Endothelial cell (in vitro differentiated cells): Measurements from ENCODE around the gene CMTR1. TPM values are rescaled to one million over a fixed set of nuclear protein-coding genes. Genes with fewer than 3 reads are reported as not detected.

Source experiments
- DNase-seq: peaks from one replicate; pipeline ENCODE4 v3.0.0; 2021; ENCODE audit warnings: low spot score
- H3K27ac Mint-ChIP-seq: one replicate; pipeline ENCODE4 v1.8.0; 2021; ENCODE audit warnings: mixed read lengths, inconsistent platforms; ENCODE audit not compliant: unreplicated experiment
- H3K27me3 Mint-ChIP-seq: one replicate; pipeline ENCODE4 v1.8.0; 2021; ENCODE audit warnings: mild to moderate bottlenecking, moderate library complexity, mixed read lengths, inconsistent platforms; ENCODE audit not compliant: unreplicated experiment
- H3K36me3 Mint-ChIP-seq: one replicate; pipeline ENCODE4 v1.8.0; 2021; ENCODE audit warnings: mild to moderate bottlenecking, low read depth, mixed read lengths, inconsistent platforms; ENCODE audit not compliant: unreplicated experiment
- H3K4me1 Mint-ChIP-seq: one replicate; pipeline ENCODE4 v1.8.0; 2021; ENCODE audit warnings: mild to moderate bottlenecking, mixed read lengths, inconsistent platforms; ENCODE audit not compliant: unreplicated experiment
- H3K4me3 Mint-ChIP-seq: one replicate; pipeline ENCODE4 v1.8.0; 2021; ENCODE audit warnings: mild to moderate bottlenecking, mixed read lengths, inconsistent platforms; ENCODE audit not compliant: unreplicated experiment
- H3K9me3 Mint-ChIP-seq: one replicate; pipeline ENCODE4 v1.8.0; 2021; ENCODE audit warnings: mixed read lengths, inconsistent platforms; ENCODE audit not compliant: unreplicated experiment
- CTCF ChIP-seq: fragments of 200-600 bp; sonication (generic); IDR thresholded peaks from one replicate; pipeline ENCODE4 v1.5.0; 2021; ENCODE audit warnings: antibody characterized with exemption; ENCODE audit not compliant: unreplicated experiment
- total RNA-seq: library from RNA; stranded (reverse); fragmentation: NEBNext Ultra II Directional; extraction: Animal tissue kit (Norgen Biotek cat#: 25700); gene quantifications from one replicate; pipeline ENCODE4 v1.2.1, GENCODE V29; 2021; ENCODE audit not compliant: unreplicated experiment

CMTR1 gene
- total RNA-seq, 1 donor from 2014 or later = 50.0 TPM

- Mint-ChIP-seq H3K9me3 (no peaks in the 10 kb centered on the region), H3K4me1 (peaks cover 4% of the 10 kb centered on the region), H3K4me3 (no peak overlapping the region), H3K27me3 (peaks cover 5% of the 10 kb centered on the region), H3K36me3 (peaks cover 47% of the 10 kb centered on the region), H3K27ac (no peak overlapping the region)
- DNase-seq = no peak
- TF ChIP-seq CTCF = no peak
Measured at GRCh38 chr6:37456816-37457560, 24.0 kb downstream of the CMTR1 start.

GRCh38 chr6:37459981-37460800 is 27.2 kb downstream of the CMTR1 start:
- TF ChIP-seq CTCF = no peak
- H3K27me3 Mint-ChIP-seq = peaks cover 2% of the 10 kb centered on the region
- peaks cover 4% of the 10 kb centered on the region for H3K4me1 Mint-ChIP-seq
- H3K9me3 Mint-ChIP-seq = no peaks in the 10 kb centered on the region
- no peak for DNase-seq
- H3K4me3 Mint-ChIP-seq = no peak overlapping the region
- H3K27ac Mint-ChIP-seq = peak overlapping the region; percentile 57
- peaks cover 36% of the 10 kb centered on the region for H3K36me3 Mint-ChIP-seq

- Mint-ChIP-seq H3K4me1 (peaks cover 4% of the 10 kb centered on the region), H3K4me3 (no peak overlapping the region), H3K9me3 (no peaks in the 10 kb centered on the region), H3K36me3 (peaks cover 36% of the 10 kb centered on the region), H3K27me3 (no peaks in the 10 kb centered on the region), H3K27ac (peak overlapping the region; percentile 2)
- TF ChIP-seq CTCF = no peak
- DNase-seq = no peak
Measured at GRCh38 chr6:37460805-37461204, 27.8 kb downstream of the CMTR1 start.

GRCh38 chr6:37463110-37463509 is 30.1 kb downstream of the CMTR1 start:
- Mint-ChIP-seq H3K36me3 (peaks cover 37% of the 10 kb centered on the region), H3K27me3 (no peaks in the 10 kb centered on the region), H3K4me3 (no peak overlapping the region), H3K27ac (no peak overlapping the region), H3K4me1 (peaks cover 4% of the 10 kb centered on the region), H3K9me3 (no peaks in the 10 kb centered on the region)
- TF ChIP-seq CTCF = no peak
- DNase-seq = no peak

- H3K27me3 Mint-ChIP-seq = no peaks in the 10 kb centered on the region
- no peak for TF ChIP-seq CTCF
- H3K4me1 Mint-ChIP-seq = peaks cover 3% of the 10 kb centered on the region
- H3K4me3 Mint-ChIP-seq = no peak overlapping the region
- H3K27ac Mint-ChIP-seq = no peak overlapping the region
- H3K9me3 Mint-ChIP-seq = no peaks in the 10 kb centered on the region
- no peak for DNase-seq
- H3K36me3 Mint-ChIP-seq = peaks cover 21% of the 10 kb centered on the region
Measured at GRCh38 chr6:37467718-37468117, 34.7 kb downstream of the CMTR1 start.
